NCI-H526 treated with DMSO at 0.1 percent for 48 hours (cell line): ENCODE results near the gene PALM3.
"Not testable (repeated sequence)": the region's sequence is repeated elsewhere in the genome, so short reads cannot be mapped to it uniquely, and the experiment has no call there.

Experiments
- DNase-seq: peaks from one replicate; lab custom pipeline; 2025; lab: John Stamatoyannopoulos, UW

PALM3 gene

DNA sequence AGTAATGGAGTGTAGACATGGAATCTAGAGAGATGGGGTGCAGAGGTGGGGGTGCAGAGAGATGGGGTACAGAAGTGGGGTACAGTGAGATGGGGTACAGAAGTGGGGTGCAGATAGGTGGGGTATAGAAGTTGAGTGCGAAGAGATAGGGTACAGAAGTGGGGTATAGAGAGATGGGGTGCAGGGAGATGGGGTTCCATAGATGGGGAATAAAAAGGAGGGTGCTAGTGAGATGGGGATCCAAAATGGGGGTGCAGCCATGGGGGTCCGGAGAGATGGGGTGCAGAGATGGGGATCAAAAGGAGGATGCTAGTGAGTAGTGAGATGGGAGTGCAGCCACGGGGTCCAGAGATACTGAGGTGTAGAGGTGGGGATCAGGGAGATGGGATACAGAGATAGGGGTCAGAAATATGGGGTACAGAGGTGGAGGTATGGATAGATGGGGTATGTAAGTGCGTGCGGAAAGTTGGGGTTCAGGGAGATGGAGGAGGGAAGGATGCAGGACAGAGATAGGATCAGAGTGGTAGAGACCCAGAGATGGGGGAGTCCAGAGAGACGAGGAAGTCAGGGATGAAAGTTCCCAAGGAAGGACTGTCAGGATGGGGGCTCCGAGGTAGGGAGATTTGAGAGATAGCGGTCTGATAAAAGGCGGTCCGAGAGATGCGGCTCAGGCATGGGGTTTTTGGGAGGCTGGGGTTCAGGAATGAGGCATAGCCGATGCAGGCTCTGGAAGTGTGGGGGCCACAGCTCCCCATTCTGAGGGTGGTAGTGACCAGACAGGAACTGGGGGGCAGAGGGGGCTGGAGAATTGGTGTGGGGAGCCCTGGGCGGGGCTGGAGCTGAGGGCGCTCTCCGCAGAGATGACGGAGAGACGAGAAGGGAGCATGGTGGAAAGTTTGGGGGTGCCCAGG lies 3.4 kb downstream of the PALM3 start:
- no peak for DNase-seq

DNA sequence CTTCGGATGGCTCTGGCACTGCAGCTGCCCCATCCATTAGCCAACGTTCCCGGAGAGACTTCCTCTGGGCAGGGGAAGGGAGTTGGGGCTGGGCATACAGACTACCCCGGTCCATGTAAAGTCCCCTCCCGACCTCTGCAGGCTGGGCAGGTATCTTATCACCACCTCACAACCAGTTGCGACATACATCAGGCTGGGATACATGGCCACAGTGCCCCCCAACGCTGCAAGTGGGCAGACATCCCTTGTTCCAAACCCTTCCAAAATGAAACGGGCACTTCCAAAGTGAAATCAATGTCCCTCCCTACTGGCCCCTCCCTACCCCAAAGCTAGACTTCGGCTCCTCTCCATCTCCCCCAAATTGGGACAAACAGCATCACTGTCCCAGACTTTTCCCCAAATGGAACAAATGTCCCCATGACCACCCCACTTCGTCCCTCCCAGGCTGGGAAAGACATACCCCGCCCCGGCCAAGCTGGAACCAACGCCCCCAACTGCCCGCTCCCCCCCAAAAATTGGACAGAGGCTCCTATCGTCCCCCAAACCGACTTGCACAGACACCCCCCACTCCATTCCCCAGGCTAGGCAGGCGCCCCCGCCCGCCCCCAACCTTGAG lies 5.0 kb downstream of the PALM3 start:
- no peak for DNase-seq

GRCh38 chr19:14056069-14056666 lies 5.7 kb downstream of the PALM3 start:
- DNase-seq = no peak

DNA sequence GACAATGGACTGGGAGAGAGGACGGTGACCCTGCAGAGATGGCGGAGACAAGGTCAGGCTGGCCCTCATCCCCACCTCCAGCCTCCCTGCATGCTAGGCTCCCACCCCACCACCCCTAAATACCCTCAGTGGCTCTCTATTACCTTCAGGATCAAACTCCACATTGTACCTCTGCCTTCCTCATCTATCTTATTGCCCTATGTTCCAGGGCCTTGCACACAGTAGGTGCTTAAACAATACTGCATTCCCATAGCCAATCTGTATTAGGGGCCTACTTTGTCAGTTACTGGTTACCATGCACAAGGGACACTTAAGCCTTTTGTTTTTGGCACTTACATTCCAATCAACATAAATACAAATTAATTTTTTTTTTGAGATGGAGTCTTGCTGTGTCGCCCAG lies 6.5 kb downstream of the PALM3 start:
- DNase-seq = no peak

- no peak for DNase-seq
These were observed 7.2 kb downstream of the PALM3 start for GRCh38 chr19:14054721-14055120.

DNA sequence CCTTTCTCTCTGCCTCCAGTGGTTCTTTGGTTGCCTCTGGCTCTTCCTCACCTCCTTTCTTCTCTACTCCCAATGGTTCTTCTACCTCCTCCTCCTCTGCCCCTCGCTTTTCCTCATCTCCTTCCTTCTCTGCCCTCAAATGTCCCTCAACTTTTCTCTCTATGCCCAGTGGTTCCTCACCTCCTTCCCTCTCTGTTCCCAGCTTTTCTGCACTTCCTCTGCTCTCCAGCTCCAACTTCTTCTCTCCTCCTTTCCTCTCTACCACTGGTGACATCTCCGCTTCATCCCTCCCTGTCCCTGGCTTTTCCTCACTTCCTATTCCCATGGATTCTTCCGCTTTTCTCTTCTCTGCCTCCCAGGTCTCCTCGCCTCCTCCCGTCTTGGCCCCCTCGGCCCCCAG lies 7.8 kb downstream of the PALM3 start:
- DNase-seq = no peak

DNA sequence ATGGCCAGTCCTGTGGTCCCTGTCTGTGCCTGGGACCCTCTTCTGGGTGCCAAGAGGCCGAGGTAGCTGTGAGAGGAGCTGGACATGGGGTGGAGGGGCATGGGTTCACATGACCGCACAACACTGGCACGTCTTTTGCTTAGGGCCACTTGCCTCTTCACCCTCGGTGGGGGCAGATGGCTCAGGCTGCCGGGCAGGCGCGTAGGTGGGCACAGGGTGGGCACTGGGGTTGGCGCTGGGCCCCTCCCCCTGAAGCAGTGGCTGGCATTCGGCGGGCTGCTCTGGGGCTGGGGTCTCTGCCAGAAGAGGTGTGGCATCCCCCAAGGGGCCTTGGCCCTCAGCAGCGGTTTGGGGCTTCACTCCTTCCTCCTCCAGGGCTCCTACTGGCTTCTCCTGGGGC lies 8.4 kb downstream of the PALM3 start:
- no peak for DNase-seq

- DNase-seq = no peak
These were observed 8.8 kb downstream of the PALM3 start for GRCh38 chr19:14053032-14053431.

- DNase-seq = no peak
These were observed 9.4 kb downstream of the PALM3 start for GRCh38 chr19:14052470-14052869.

GRCh38 chr19:14051980-14052379 lies 9.9 kb downstream of the PALM3 start:
- DNase-seq = no peak

- DNase-seq = not testable (repeated sequence)
These were observed 10.9 kb downstream of the PALM3 start for GRCh38 chr19:14050961-14051360.

GRCh38 chr19:14050512-14050911 lies 11.4 kb downstream of the PALM3 start:
- DNase-seq = no peak

DNA sequence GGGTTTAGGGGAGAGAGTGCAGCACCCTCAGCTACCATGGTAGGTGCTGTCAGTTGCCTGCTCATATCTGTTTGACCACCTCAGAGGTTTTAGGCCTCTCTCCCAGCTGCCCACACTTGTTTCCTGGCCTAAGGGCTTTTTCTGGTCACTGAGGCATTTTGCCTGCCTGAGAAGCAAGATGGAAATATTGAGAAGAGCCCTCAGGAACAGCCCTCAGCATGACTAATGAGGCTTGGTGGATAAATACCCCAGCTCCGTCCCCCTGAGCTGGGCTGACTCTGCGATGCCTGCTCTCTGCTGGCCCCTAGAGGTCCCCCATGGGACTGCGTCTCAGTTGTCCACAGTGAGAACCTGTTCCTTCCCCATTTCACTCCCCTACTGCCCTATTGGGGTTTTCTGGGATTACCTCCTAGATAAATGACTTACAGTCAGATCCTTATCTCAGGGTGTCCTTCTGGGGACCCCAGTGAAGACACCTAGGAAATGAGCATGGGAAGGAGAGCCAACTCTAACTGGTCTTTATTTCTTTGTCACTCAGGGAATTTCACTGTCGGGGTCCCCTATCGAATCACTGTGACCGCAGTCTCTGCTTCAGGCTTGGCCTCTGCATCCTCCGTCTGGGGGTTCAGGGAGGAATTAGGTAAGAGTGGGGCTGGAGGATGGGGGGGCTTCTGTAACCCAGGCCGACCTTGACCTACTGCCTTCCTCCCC lies 13.3 kb downstream of the PALM3 start:
- no peak for DNase-seq

- not testable (repeated sequence) for DNase-seq
These were observed 14.0 kb downstream of the PALM3 start for GRCh38 chr19:14047866-14048265.

GRCh38 chr19:14042659-14043608 lies 18.9 kb downstream of the PALM3 start:
- not testable (repeated sequence) for DNase-seq

- DNase-seq = no peak
These were observed 22.7 kb downstream of the PALM3 start for GRCh38 chr19:14039181-14039580.

- DNase-seq = no peak
These were observed 26.2 kb downstream of the PALM3 start for GRCh38 chr19:14035706-14036105.

- not testable (repeated sequence) for DNase-seq
These were observed 26.7 kb downstream of the PALM3 start for GRCh38 chr19:14035159-14035558.

GRCh38 chr19:14033946-14034345 lies 27.9 kb downstream of the PALM3 start:
- no peak for DNase-seq

- peak; percentile 28 for DNase-seq
These were observed 30.0 kb downstream of the PALM3 start, which contains the start of gene IL27RA for GRCh38 chr19:14031719-14032480. TSS of gene IL27RA (plus strand) at chr19:14031762. CDS start at chr19:14031873, 111 bp downstream.
